ENCODE data around the gene CDC42BPB. TPM values are rescaled to one million over a fixed set of nuclear protein-coding genes. Genes with fewer than 3 reads are reported as not detected.
A peak's percentile ranks its signal among the peaks of the same experiment; 100 is the strongest.

Gene CDC42BPB
- total RNA-seq, 1 donor from 2014 or later = 187 TPM

GRCh38 chr14:102949801-102950451 lies 107.4 kb downstream of the CDC42BPB start:
- Mint-ChIP-seq H3K4me1 (ENCODE audit: unreplicated experiment) (no peaks in the 10 kb centered on the region), H3K4me3 (ENCODE audit: unreplicated experiment) (peak overlapping the region; percentile 51), H3K36me3 (ENCODE audit: low read depth, unreplicated experiment) (peaks cover 62% of the 10 kb centered on the region), H3K27me3 (ENCODE audit: unreplicated experiment) (peaks cover 34% of the 10 kb centered on the region), H3K27ac (ENCODE audit: unreplicated experiment) (no peak overlapping the region), H3K9me3 (ENCODE audit: unreplicated experiment) (no peaks in the 10 kb centered on the region)
- no peak for DNase-seq (ENCODE audit: low spot score)
- TF ChIP-seq CTCF (IDR thresholded peaks at IDR 0.05; ENCODE audit: unreplicated experiment) = no peak

- Mint-ChIP-seq H3K4me3 (ENCODE audit: unreplicated experiment) (peak overlapping the region; percentile 51), H3K9me3 (ENCODE audit: unreplicated experiment) (no peaks in the 10 kb centered on the region), H3K27me3 (ENCODE audit: unreplicated experiment) (peaks cover 32% of the 10 kb centered on the region), H3K27ac (ENCODE audit: unreplicated experiment) (peak overlapping the region; percentile 33), H3K4me1 (ENCODE audit: unreplicated experiment) (no peaks in the 10 kb centered on the region), H3K36me3 (ENCODE audit: low read depth, unreplicated experiment) (peaks cover 65% of the 10 kb centered on the region)
- DNase-seq (ENCODE audit: low spot score) = no peak
- no peak for TF ChIP-seq CTCF (IDR thresholded peaks at IDR 0.05; ENCODE audit: unreplicated experiment)
Observed at GRCh38 chr14:102949062-102949800, 108.1 kb downstream of the CDC42BPB start.

- Mint-ChIP-seq H3K9me3 (ENCODE audit: unreplicated experiment) (no peaks in the 10 kb centered on the region), H3K27me3 (ENCODE audit: unreplicated experiment) (peaks cover 32% of the 10 kb centered on the region), H3K36me3 (ENCODE audit: low read depth, unreplicated experiment) (peaks cover 68% of the 10 kb centered on the region), H3K4me1 (ENCODE audit: unreplicated experiment) (no peaks in the 10 kb centered on the region), H3K4me3 (ENCODE audit: unreplicated experiment) (no peak overlapping the region), H3K27ac (ENCODE audit: unreplicated experiment) (no peak overlapping the region)
- no peak for TF ChIP-seq CTCF (IDR thresholded peaks at IDR 0.05; ENCODE audit: unreplicated experiment)
- DNase-seq (ENCODE audit: low spot score) = no peak
Observed at GRCh38 chr14:102948698-102949061, 108.7 kb downstream of the CDC42BPB start.

- Mint-ChIP-seq H3K4me3 (ENCODE audit: unreplicated experiment) (peak overlapping the region; percentile 78), H3K36me3 (ENCODE audit: low read depth, unreplicated experiment) (peaks cover 69% of the 10 kb centered on the region), H3K9me3 (ENCODE audit: unreplicated experiment) (no peaks in the 10 kb centered on the region), H3K27me3 (ENCODE audit: unreplicated experiment) (peaks cover 29% of the 10 kb centered on the region), H3K27ac (ENCODE audit: unreplicated experiment) (no peak overlapping the region), H3K4me1 (ENCODE audit: unreplicated experiment) (no peaks in the 10 kb centered on the region)
- no peak for TF ChIP-seq CTCF (IDR thresholded peaks at IDR 0.05; ENCODE audit: unreplicated experiment)
- DNase-seq (ENCODE audit: low spot score) = no peak
Observed at GRCh38 chr14:102947321-102948103, 109.8 kb downstream of the CDC42BPB start.
